Activated CD8-positive, alpha-beta memory T cell treated with anti-CD3 and anti-CD28 coated beads for 1 hour (primary cell): ENCODE measurements around the gene NEDD4.
"Not testable (repeated sequence)": the region's sequence is repeated elsewhere in the genome, so short reads cannot be mapped to it uniquely, and the experiment has no call there.

Source experiments
- DNase-seq, 2 donors: peaks; one replicate each; pipeline ENCODE4 v3.0.0-alpha.2; 2020; ENCODE audit warnings: low read depth in 1 of 2; ENCODE audit errors: extremely low read depth in 1 of 2

NEDD4 gene

GRCh38 chr15:55834331-55834730 is 159.1 kb downstream of the NEDD4 start:
- no peak for DNase-seq

GRCh38 chr15:55829826-55830225 is 163.6 kb downstream of the NEDD4 start:
- no peak for DNase-seq

GRCh38 chr15:55827955-55828354 is 165.5 kb downstream of the NEDD4 start:
- DNase-seq, result no peak

GRCh38 chr15:55827204-55827603 is 166.2 kb downstream of the NEDD4 start:
- no peak for DNase-seq

GRCh38 chr15:55824857-55825613 is 168.4 kb downstream of the NEDD4 start:
- DNase-seq, result no peak

- no peak for DNase-seq
Measured at GRCh38 chr15:55823699-55824340, 169.6 kb downstream of the NEDD4 start.

- DNase-seq, result no peak
Measured at GRCh38 chr15:55823191-55823670, 170.2 kb downstream of the NEDD4 start.

GRCh38 chr15:55821740-55822139 is 171.7 kb downstream of the NEDD4 start:
- DNase-seq, result not testable (repeated sequence)

- DNase-seq, result no peak
Measured at GRCh38 chr15:55820043-55820442, 173.4 kb downstream of the NEDD4 start.

- no peak for DNase-seq
Measured at GRCh38 chr15:55819397-55820034, 173.9 kb downstream of the NEDD4 start.

GRCh38 chr15:55816017-55816416 is 177.4 kb downstream of the NEDD4 start:
- DNase-seq, result no peak

GRCh38 chr15:55802600-55803376 is 190.6 kb downstream of the NEDD4 start:
- no peak for DNase-seq

GRCh38 chr15:55800216-55800615 is 193.2 kb downstream of the NEDD4 start:
- no peak for DNase-seq

- DNase-seq, result no peak
Measured at GRCh38 chr15:55799291-55800212, 193.9 kb downstream of the NEDD4 start.

GRCh38 chr15:55796321-55796965 is 197.0 kb downstream of the NEDD4 start:
- DNase-seq, result no peak

GRCh38 chr15:55795031-55795430 is 198.4 kb downstream of the NEDD4 start:
- DNase-seq, result no peak

GRCh38 chr15:55791551-55792400 is 201.6 kb downstream of the NEDD4 start:
- DNase-seq, result no peak

GRCh38 chr15:55789066-55789660 is 204.2 kb downstream of the NEDD4 start:
- DNase-seq, result peak; percentile 6 to 9
